DMS79 (cell line): ENCODE data around the gene PEX1.
"Not testable (repeated sequence)": the region's sequence is repeated elsewhere in the genome, so short reads cannot be mapped to it uniquely, and the experiment has no call there.

Source experiments
- DNase-seq: peaks from one replicate; lab custom pipeline; 2025; lab: John Stamatoyannopoulos, UW

PEX1 gene

DNA sequence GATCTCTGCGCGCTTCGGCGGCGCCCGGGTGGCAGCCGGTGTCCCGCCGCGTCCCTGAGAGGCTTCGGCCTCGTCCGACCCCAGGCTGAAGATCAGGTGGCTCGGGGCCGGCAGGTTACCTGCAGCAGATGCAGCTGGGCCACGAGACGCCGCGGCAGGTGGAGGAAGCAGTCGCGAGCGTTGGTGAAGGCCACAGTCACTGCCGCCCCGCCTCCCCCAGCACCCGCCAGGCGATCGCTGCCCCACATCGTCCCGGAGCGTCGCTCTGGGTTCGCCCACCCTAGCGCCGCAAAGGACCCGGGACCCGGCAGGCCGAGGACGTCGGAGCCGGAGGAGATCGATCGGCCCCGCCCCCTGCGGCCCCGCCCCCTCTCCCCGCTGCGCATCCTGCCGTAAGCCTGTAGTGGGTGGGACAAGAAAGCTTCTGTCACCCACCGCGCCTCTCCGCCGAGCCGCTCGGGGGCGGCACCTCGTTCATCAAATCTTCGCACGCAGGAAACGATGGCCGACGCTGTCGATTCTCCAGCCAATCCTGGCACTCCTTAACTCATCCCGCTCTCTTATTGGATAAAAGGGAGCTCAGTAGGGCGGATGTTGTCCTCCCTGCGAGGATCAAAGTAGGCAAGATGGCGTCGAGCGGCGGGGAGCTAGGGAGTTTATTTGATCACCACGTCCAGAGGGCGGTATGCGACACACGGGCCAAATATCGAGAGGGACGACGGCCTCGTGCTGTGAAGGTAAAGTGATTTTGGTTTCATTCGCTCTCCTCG is at the start of gene PEX1, which contains the start of gene RBM48:
PEX1 (minus strand) TSS at position 333 of the 770 bp plus-strand sequence; CDS start at position 248, 85 bp downstream.
RBM48 (plus strand) TSS at position 608 of the 770 bp plus-strand sequence; CDS start at position 627, 19 bp downstream.
- DNase-seq: peak; percentile 98

DNA sequence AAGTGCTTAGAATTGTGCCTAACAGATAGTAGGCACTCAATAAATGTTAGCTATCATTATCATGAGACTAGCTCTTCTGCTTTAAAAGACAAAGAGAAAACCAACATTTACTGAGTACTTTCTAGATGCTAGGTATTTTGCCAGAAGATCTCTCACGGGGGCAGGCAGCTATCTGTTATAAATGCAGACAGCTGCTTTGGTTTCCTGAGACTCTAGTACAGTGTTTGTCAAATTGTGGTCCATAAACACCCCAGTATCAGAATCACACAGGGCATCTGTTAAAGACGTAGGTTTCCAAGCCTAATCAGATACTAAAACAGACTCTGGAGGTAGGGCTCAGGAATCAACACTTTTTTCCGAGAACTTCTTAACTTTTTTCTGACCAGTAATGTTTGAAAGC is 48.0 kb upstream of the PEX1 start:
- no peak for DNase-seq

DNA sequence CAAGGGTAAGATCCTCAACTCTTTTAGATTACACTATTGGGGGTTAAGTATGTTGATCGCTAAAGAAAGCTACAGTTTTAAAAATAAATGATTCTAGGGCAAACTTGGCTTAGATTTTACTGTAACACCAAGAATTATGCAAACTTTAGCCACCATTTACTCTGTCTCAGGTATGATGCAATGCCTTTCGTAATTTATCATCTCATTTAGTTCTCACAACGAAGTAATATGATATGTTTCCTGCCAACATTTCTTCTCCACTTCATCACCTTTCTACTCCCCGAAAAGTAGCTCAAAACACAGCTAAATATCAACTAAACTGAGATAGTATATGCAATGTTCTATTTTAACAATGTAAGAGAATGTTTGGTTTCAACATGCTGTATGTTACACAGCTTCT is 40.8 kb upstream of the PEX1 start:
- DNase-seq: no peak

DNA sequence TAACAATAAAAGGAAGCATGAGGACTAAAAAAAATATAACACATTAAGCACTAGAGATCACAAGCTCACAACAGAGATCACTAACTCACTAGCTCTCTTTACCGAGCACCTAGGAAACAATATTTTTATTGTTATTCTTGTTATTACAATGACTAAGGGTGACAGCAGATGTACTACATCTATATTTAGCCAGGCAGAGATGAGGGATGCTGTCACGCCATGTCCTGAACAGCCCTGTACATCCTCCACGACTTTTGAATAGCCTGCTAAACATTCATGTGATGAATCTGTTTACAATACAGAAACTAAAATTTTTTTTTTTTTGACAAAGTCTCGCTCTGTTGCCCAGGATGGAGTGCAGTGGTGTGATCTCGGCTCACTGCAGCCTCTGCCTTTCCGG is 39.1 kb upstream of the PEX1 start:
- no peak for DNase-seq

DNA sequence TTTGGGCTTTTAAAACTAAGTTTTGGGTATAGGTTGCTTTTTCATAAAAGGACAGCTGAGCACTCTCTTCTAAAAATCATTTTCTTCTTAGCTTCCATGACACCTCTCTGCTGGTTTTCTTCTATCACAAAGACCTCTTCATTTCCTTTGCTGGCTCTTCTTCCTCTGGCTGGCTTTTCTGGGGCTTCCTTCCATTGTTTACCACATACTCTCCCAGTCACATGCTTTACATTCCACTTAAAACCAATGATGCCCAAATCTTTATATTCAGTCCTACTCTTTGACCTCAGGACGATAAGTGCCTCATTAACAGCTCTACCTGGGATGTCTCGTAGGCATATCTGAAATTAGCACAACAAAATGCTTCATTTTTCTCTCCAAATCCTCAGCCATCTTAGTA is 35.0 kb upstream of the PEX1 start:
- no peak for DNase-seq

DNA sequence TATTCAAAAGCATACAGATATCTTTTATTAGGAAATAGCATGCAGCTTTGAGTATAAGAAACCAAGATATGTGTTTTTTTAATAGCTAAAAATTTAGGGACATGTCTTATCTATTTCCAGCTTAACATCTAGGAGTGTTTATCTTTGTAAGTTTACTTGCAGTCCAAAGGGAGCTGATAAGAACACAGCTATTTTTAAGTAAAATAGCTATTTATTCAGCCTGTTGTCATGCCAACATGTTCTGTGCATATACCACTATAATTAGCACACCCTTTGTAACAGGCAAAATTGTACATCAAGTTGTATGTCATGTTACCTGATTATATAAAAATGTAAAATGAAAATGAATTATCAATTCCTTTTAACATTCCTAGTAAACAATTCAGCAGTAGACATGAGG is 32.3 kb upstream of the PEX1 start:
- no peak for DNase-seq

DNA sequence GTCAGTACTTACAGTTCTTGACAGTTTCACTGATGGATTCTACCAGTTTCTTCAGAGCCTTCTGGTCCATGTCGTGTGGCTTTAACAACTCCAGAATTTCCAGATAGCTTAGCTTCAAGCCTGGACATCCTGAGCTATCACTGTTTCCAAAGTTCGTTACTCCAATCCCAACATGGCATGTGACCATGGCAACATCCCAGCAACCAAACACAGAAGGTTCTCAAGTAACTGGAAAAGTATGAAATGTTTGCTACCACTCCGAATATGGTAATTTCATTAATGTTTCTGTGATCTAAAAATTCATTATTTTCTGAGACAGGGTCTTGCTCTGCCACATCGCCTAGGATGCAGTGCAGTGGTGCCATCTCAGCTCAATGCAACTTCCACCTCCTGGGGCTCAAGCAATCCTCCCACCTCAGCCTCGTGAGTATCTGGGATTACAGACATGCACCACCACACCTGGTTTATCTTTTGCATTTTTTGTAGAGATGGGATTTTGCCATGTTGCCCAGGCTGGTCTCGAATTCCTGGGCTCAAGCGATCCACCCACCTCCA is 29.6 kb upstream of the PEX1 start:
- no peak for DNase-seq

DNA sequence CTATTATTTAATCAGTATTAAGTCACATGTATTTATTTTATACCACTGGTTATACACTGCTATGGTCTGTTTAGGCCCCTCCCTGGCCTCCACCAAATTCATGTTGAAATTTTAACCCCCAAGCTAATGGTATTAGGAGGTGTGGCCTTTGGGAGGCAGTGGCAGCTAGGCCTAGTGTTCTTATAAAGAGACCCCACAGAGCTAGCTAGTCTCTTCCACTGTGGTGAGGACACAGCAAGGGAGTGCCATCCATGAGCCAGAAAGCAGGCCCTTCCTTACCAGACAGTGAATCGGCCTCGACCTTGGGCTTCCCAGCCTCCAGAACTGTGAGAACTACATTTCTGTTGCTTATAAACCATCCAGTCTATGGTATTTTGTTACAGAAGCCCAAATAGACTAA is 28.9 kb upstream of the PEX1 start:
- DNase-seq: no peak

DNA sequence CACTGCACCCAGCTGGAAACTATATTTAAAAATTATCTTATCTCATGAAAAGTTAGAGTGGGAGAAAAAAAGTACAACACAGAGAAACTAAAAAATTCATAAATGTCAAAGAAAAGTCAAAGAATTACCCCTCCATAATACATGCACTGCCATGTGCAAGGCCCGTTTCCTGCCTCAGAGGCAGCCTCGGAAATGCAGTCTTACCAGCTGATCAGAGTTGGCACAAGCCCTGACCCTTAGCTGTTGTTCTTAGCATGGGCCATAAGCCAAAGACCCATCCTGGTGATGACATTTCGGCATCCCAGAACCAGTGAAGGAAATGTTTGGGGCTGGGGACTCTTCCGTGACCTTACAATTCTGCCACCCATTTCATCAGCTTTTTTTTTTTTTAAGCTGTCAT is 21.9 kb upstream of the PEX1 start:
- no peak for DNase-seq

DNA sequence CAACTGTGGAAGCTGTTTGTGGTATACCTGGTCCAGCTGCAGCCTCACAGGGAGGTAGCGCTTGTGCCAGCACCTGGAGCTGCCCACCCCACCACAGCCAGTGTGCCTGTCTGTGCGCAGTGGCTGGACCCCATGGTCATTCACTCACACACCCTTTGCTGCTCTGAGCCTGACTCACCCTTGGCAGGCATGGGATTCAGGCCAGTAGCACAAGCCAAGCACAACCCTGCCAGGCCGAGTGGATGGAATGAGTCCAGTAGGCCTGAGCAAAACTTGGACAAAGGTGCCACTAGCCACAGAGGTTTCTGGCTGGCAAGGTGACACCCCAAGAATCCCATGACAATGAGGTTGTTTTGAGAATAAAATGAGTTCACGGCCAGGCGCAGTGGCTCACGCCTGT is 19.3 kb upstream of the PEX1 start:
- no peak for DNase-seq

DNA sequence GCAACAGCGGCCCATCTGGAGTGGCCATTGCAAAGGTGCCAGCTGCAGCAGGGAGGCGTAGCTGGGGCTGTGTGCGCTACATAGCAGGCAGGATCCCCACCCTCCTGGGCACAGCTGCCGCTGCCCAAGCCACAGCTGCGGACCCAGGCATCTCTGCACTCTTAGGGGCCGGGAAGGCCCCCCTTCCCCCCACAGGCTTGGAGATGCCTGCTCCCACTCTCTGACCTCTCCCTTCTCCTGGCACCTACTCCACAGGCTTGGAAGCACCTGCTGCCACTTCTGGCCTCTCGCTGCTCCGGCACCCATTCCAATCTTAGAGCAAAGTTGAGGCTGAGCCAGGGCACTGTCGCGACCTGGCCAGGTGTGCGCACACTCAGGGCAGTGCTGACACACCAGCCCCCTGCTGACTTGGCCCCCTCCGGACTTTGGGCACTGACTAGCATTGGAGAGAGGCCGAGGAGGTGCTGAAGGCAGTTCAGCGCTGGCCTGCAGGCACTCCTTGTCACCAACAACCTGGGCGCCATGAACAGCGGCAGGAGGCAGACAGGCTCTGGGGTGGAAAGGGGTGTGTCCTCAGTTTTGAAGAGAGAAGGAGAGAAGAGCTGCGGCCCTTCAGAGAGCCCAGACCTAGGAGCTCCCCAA is 18.7 kb upstream of the PEX1 start:
- no peak for DNase-seq

DNA sequence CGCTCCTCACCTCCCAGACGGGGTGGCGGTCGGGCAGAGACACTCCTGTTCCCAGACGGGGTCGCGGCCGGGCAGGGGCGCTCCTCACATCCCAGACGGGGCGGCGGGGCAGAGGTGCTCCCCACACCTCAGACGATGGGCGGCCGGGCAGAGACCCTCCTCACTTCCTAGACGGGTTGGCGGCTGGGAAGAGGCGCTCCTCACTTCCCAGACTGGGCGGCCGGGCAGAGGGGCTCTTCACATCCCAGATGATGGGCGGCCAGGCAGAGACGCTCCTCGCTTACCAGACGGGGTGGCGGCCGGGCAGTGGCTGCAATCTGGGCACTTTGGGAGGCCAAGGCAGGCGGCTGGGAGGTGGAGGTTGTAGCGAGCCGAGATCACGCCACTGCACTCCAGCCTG is 16.8 kb upstream of the PEX1 start:
- DNase-seq: not testable (repeated sequence)

DNA sequence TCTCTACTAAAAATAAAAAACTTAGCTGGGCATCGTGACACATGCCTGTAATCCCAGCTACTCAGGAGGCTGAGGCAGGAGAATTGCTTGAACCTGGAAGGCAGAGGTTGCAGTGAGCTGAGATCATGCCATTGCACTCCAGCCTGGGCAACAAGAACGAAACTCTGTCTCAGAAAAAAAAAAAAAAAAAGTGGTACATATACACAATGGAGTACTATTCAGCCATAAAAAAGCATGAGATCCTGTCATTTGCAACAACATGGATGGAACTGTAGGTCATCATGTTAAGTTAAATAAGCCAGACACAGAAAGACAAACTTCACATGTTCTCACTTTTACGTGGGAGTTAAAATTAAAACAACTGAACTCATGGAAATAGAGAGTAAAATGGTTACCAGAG is 15.2 kb upstream of the PEX1 start:
- not testable (repeated sequence) for DNase-seq

DNA sequence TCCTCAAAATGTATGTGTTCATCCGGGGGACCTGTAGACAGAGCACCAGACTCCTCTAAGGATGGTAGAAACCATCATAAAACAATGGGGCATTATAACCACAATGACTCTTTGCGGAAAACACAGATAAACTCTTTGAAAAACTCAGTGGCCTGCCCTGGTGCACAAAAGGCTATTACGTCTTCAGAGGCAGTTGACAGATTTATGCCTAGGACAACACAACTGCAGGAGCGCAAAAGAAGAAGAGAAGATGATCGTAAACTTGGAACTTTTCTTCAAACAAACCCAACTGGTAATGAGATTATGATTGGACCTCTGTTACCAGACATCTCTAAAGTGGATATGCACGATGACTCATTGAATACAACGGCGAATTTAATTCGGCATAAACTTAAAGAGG is 6.3 kb upstream of the PEX1 start:
- DNase-seq: no peak

DNA sequence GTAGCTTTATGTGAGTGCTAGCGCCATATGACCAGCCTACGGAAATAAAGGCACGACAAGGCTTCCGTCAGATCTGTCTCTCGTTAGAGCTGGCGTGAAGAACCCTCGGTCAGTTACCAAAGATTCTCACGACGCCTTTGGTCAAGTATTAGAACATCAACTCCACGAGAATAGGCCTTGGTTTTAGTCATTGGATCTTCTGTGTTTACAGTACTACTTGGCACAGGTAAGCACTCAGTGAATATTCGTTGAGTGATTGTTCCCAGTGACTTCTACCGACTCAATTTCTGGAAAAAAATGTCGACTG is 591 bp upstream of the PEX1 start:
- DNase-seq: no peak

DNA sequence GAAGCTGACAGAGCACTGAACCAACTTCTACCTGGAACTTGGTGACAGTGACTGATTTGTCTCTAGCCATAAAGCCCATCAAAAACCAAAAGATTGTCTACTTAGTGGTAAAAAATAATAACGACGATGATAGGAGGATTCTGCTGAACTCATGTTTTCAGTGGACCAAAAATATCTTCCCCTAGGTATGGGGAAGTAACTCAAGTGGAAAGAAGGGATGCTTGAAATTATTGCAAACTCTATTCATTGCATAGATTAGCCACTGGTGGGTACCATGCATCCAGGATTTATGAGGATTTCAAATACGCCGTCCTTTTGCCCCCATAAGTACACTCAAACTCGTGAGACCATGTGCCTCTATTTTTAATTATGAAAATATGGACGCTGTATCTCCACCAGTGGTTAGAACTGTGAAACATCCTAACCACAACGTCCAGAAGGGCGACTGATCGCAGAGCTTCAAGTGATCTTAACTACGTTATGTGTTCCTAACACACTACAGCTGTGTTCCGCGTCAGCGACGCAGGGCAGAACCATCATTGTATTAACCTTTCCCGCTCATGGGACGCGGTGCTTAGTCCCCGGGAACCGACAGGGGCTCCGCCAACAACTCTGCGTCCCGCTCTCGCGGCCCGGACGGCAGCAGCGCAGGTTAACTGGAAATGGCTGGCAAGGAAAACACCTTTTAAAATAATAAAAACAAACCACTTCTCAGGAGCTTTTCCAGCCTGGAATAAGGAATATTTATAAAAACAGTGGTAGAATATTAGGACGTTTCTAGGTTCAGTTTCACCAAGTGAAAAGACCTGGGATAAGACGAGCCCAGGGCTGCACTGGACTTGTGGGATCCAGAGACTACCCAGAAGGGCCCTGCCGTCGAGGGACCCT is 776 bp downstream of the PEX1 start:
- peak; percentile 30 for DNase-seq

DNA sequence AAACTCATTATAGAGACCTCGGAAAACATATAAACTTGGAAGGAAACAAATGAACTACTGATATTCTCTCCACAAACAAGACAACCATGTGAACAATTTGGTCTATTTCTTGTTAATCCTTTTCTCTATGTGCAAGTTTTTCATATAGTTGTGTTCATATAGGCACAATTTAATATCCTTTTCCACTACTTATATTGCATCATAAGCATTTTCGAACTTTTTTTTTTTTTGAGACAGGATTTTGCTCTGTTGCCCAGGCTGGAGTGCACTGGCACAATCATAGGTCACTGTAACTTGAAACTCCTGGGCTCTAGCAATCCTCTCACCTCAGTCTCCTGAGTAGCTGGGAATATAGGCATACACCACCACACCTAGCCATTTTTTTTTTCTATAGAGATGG is 5.2 kb downstream of the PEX1 start:
- no peak for DNase-seq

DNA sequence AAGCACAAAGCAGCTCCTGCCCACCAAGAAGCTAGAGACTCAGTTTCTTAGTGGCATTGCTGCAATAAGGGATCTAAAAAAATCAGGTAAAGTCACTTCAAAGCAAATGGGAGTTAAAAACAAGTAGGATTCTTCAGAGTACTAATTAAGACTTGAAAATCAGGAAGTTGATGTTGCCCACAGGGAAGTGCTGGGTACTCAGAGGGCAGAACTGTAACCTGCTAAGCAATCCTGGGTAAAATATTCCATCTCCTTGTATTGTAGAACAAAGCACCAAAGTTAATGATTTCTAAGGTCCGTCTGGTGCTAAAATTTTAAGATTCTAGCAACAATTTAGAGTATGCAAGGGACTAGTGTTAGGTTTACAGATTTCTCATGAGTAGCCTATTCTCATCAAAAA is 8.3 kb downstream of the PEX1 start:
- DNase-seq: no peak

DNA sequence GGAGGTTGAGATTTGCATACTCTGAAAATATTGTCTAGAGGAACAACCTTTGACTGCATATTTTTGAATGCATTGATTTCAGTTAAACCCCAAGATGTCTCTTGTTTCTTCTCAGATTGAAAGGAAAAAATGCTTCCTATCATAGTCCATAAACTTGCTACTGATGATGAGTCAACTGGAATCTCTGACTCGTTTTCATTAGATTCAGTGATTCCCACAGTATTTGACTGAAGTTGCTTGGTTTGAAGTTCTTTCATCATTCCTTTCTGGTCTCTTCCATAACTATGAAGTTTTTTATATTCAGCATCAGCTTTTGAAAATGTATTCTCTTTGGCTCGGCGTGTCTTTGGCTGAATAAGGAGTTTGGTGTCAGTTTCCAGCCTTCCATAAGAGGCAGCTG is 10.7 kb downstream of the PEX1 start:
- no peak for DNase-seq

DNA sequence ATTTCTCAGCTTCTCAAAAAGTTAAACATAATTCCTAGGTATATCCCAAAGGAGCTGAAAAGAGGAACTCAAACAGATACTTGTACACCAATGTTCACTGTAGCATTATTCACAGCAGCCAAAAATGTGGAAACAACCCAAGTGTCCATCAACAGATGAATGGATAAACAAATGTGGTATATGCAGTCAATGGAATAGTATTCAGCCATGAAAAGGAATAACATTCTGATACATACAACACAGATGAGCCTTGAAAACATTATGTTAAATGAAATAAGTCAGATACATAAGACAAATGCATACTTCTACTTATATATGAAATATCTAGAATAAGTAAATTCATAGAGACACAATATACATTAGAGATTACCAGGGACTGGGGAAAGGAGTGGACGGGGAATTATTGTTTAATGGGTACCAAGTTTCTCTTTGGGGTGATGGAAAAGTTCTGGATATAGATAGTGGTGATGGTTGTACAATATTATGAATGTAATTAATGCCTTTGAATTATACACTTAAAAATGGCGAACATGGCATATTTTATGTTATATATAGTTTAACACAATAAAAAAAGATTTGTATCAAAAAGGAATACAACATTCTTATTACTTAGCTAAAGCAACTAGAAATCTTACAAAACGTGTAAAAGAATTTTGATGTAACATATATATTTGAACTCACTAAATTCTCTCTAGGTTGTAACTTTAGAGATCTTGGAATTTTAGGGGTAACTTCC is 15.0 kb downstream of the PEX1 start:
- no peak for DNase-seq

DNA sequence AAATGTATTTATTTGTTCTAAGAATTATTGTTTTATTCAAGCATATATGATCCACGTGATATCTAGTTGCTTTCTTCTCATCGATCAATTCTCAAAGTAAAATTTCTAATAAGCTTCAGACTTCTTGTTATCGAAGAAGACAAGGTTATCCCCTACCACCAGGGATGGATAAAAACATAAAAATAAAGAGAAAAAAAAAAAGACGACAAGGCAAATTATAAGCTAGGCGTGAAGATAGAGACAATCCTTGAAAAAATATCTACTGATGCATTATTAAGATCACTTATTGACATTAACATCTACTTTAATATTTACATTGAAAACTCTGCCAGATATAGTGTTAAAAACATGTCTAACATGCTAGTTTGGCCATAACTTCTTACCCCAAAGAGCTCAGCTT is 19.4 kb downstream of the PEX1 start:
- no peak for DNase-seq

DNA sequence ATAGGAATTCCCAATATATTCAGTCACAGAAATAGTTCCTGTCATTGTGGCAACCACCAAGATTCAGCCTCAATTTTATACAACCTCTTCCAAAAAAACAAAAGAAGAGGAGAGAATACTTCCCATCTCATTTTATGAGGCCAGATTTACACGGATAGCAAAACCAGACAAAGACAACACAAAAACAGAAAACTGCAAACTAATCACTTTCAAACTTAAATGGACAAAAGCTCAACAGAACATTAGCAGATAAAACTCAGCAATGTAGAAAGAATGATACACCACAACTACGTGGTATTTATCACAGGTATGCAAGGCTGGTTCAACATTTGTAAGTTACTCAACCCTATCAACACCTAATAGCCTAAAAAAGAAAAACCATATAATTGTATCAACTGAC is 22.0 kb downstream of the PEX1 start:
- no peak for DNase-seq
